OCI-LY7 (cell line): ENCODE measurements around the gene RNF223. TPM values are rescaled to one million over a fixed set of nuclear protein-coding genes. Genes with fewer than 3 reads are reported as not detected.
"Not testable (repeated sequence)": the region's sequence is repeated elsewhere in the genome, so short reads cannot be mapped to it uniquely, and the experiment has no call there.

ENCODE experiments used
- BruUV-seq: library from RNA; stranded (reverse); fragments of 400-500 nt; replicated peaks from 2 replicates; lab custom pipeline; 2021; lab: Mats Ljungman, UMichigan
- CTCF ChIA-PET: fragments of 300-600 bp; sonication (Branson Sonifier 250); formaldehyde crosslinking; loops from one replicate; lab custom pipeline; 2022; ENCODE audit warnings: antibody characterized with exemption; ENCODE audit not compliant: unreplicated experiment; lab: Charles Lee
- POLR2A ChIA-PET: fragments of 300-600 bp; sonication (Branson Sonifier 250); formaldehyde crosslinking; loops from one replicate; lab custom pipeline; 2022; ENCODE audit warnings: antibody characterized with exemption; lab: Charles Lee
- DNase-seq: peaks from one replicate; pipeline ENCODE4 v3.0.0-alpha.2; 2015; ENCODE audit warnings: low spot score
- H2AFZ ChIP-seq: fragments of 200-600 bp; sonication (generic), shearing (Covaris generic); 2 replicates; pipeline ENCODE4 v1.6.1; 2014; ENCODE audit warnings: mild to moderate bottlenecking, antibody characterized with exemption, low read length, moderate library complexity
- H3K27ac ChIP-seq: fragments of 200-600 bp; sonication (generic); 2 replicates; pipeline ENCODE4 v1.5.1; 2014; ENCODE audit warnings: mixed run types, low read depth, mild to moderate bottlenecking, moderate library complexity, low read length, inconsistent platforms; ENCODE audit not compliant: poor library complexity, severe bottlenecking
- H3K36me3 ChIP-seq: fragments of 200-600 bp; sonication (generic); 2 replicates; pipeline ENCODE4 v1.6.1; 2014; ENCODE audit warnings: mild to moderate bottlenecking, antibody characterized with exemption, low read length, moderate library complexity, mixed read lengths; ENCODE audit not compliant: insufficient read depth
- H3K4me1 ChIP-seq: fragments of 200-600 bp; sonication (generic); 2 replicates; pipeline ENCODE4 v1.5.1; 2014; ENCODE audit warnings: mild to moderate bottlenecking, low read length; ENCODE audit not compliant: insufficient read depth, poor library complexity, severe bottlenecking
- H3K4me2 ChIP-seq: fragments of 200-600 bp; sonication (generic); 2 replicates; pipeline ENCODE4 v1.6.1; 2014; ENCODE audit warnings: mild to moderate bottlenecking, low read length
- H3K4me3 ChIP-seq: fragments of 200-600 bp; sonication (generic); 2 replicates; pipeline ENCODE4 v1.5.1; 2014; ENCODE audit warnings: mild to moderate bottlenecking, low read depth, low read length; ENCODE audit not compliant: poor library complexity, severe bottlenecking
- H3K79me2 ChIP-seq: fragments of 200-600 bp; sonication (generic); 2 replicates; pipeline ENCODE4 v1.6.1; 2016; ENCODE audit warnings: low read depth, mild to moderate bottlenecking, low read length, moderate library complexity, mixed read lengths; ENCODE audit not compliant: insufficient read depth
- H3K9me2 ChIP-seq: fragments of 200-600 bp; sonication (generic); 2 replicates; pipeline ENCODE4 v1.6.1; 2016; ENCODE audit warnings: mild to moderate bottlenecking, low read length, mixed read lengths; ENCODE audit not compliant: insufficient read depth
- H3K9me3 ChIP-seq: fragments of 200-600 bp; sonication (generic); 2 replicates; pipeline ENCODE4 v1.6.1; 2014; ENCODE audit warnings: mild to moderate bottlenecking, mixed run types, low read length, mixed read lengths
- H4K20me1 ChIP-seq: fragments of 200-600 bp; sonication (generic); 2 replicates; pipeline ENCODE4 v1.6.1; 2014; ENCODE audit warnings: mild to moderate bottlenecking, antibody characterized with exemption, low read length, moderate library complexity, mixed read lengths; ENCODE audit not compliant: insufficient read depth
- CTCF ChIP-seq: fragments of 200-600 bp; sonication (generic); conservative IDR thresholded peaks from 2 replicates; pipeline ENCODE4 v1.5.1; 2014; ENCODE audit warnings: mild to moderate bottlenecking, antibody characterized with exemption, low read length, moderate library complexity, mixed read lengths
- EZH2phosphoT487 ChIP-seq: fragments of 200-600 bp; sonication (generic); IDR thresholded peaks from 2 replicates; pipeline ENCODE4 v1.6.1; 2018; ENCODE audit warnings: low read depth, borderline replicate concordance, mild to moderate bottlenecking, mixed run types, antibody characterized with exemption, low read length, moderate library complexity, mixed read lengths
- intact Hi-C: fragments of 100-400 bp; cut with micrococcal nuclease; formaldehyde crosslinking; loops from one replicate; pipeline ENCODE4 v1.10.0; 2022; ENCODE audit not compliant: unreplicated experiment
- total RNA-seq, 2 experiments: library from RNA; depleted of rRNA in 1 of 2; stranded (reverse); fragments of >200 nt in 1 of 2; shearing (Covaris generic) in 1 of 2; gene quantifications; 2 replicates each; pipeline ENCODE4 v1.2.3, GENCODE V29; 2014 to 2022

RNF223 gene
- total RNA-seq, 2 experiments from 2014 or later, result not detected

GRCh38 chr1:1031659-1032235 lies 42.4 kb downstream of the RNF223 start:
- Histone ChIP-seq H3K4me2 (peak overlapping the region; percentile 35; the same call in 1 of the 2 replicates), H3K4me1 (peaks cover 20% of the 10 kb centered on the region), H3K9me2 (no peaks in the 10 kb centered on the region), H3K4me3 (no peak overlapping the region), H2AFZ (no peak overlapping the region), H3K36me3 (no peaks in the 10 kb centered on the region), H3K27ac (no peak overlapping the region), H3K9me3 (no peaks in the 10 kb centered on the region), H4K20me1 (no peaks in the 10 kb centered on the region), H3K79me2 (no peaks in the 10 kb centered on the region)
- CTCF ChIA-PET, result interaction anchor here (0.6 kb wide), 1 partner anchor 27 kb away, joined by 3 read pairs; no protein-coding TSS in a partner anchor
- no peak for DNase-seq
- POLR2A ChIA-PET, result no interaction called here
- TF ChIP-seq EZH2phosphoT487, result no peak
- no peak for TF ChIP-seq CTCF
- BruUV-seq, result no TSS peak
- intact Hi-C loops, result loop anchor here (2.0 to 10.0 kb wide), 5 partner anchors 47 to 276 kb away; partner anchors contain the start of genes ACAP3, B3GALT6, C1orf159 and PERM1

GRCh38 chr1:1030867-1031658 lies 43.0 kb downstream of the RNF223 start:
- H3K4me3 ChIP-seq, H4K20me1 ChIP-seq, DNase-seq, H3K9me3 ChIP-seq, BruUV-seq, H3K79me2 ChIP-seq, CTCF ChIA-PET, H3K36me3 ChIP-seq, H3K9me2 ChIP-seq, POLR2A ChIA-PET, H3K27ac ChIP-seq, H2AFZ ChIP-seq: not testable (repeated sequence)
- intact Hi-C loops, result loop anchor here (5.0 to 10.0 kb wide), 3 partner anchors 46 to 276 kb away; partner anchors contain the start of genes ACAP3, B3GALT6, PERM1 and PUSL1
- H3K4me1 ChIP-seq, result peaks cover 20% of the 10 kb centered on the region
- H3K4me2 ChIP-seq, result peak overlapping the region; percentile 35

- Histone ChIP-seq H3K4me1 (peaks cover 20% of the 10 kb centered on the region), H3K27ac (no peak overlapping the region), H2AFZ (no peak overlapping the region), H3K4me2 (no peak overlapping the region), H3K9me3 (no peaks in the 10 kb centered on the region), H3K9me2 (no peaks in the 10 kb centered on the region), H3K4me3 (no peak overlapping the region), H4K20me1 (no peaks in the 10 kb centered on the region), H3K36me3 (no peaks in the 10 kb centered on the region), H3K79me2 (no peaks in the 10 kb centered on the region)
- no peak for DNase-seq
- BruUV-seq, result no TSS peak
- ChIA-PET POLR2A (no interaction called here), CTCF (no interaction called here)
- intact Hi-C loops, result no loop called here
- TF ChIP-seq CTCF (no peak), EZH2phosphoT487 (no peak)
These were observed 46.3 kb downstream of the RNF223 start for GRCh38 chr1:1027791-1028190.
